GM12865 (cell line): ENCODE measurements around the gene BEND6.

Experiments used
- DNase-seq: peaks from one replicate; pipeline ENCODE4 v3.0.0; 2010; ENCODE audit warnings: low read depth
- H3K4me3 ChIP-seq: 2 replicates; pipeline ENCODE4 v1.5.1; 2011; ENCODE audit warnings: mild to moderate bottlenecking, low read depth, low read length, control low read depth
- TF ChIP-seq, protein P1 (sequence below): IDR thresholded peaks from 2 replicates; pipeline ENCODE4 v1.5.1; 2011; ENCODE audit warnings: low read length, control low read depth, low read depth, inconsistent platforms; ENCODE audit not compliant: insufficient read depth; ENCODE audit errors: missing control alignments

BEND6 gene

DNA sequence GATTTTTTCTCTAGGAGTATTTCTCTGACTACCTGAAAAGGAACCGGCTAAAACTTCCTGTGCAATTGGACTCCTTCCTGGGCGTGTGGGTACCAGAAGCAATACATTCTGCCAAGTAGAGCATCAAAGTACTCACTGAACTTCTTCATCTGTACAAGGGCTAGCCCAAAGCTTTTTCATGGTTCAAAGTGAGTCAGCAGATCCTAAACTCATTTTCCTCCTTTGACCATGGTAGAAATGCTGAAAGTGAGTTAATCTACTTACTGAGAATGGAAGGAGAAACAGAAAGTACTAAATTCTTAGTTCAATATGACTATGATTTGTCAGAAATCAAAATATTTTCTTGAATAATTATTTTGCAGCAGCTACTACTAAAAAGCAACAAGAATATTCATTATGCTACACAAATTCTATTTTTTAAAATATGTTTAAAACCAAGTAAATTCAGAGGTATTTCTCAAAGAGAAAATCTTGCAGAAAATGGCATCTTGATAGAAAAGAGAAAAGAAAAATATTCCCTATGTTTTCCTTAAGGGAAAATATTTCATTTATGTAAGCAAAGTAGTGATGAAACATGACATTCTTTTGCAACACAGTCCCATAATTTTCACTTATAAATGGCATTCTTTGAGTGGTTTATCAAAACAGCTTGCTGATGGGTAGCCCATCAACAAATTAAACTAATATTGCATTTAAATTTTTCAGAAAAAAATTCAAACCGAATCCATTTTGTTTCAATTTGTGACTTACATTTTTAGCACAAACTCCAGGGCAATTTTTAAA lies 3.7 kb upstream of the BEND6 start:
- TF ChIP-seq, protein P1, sequence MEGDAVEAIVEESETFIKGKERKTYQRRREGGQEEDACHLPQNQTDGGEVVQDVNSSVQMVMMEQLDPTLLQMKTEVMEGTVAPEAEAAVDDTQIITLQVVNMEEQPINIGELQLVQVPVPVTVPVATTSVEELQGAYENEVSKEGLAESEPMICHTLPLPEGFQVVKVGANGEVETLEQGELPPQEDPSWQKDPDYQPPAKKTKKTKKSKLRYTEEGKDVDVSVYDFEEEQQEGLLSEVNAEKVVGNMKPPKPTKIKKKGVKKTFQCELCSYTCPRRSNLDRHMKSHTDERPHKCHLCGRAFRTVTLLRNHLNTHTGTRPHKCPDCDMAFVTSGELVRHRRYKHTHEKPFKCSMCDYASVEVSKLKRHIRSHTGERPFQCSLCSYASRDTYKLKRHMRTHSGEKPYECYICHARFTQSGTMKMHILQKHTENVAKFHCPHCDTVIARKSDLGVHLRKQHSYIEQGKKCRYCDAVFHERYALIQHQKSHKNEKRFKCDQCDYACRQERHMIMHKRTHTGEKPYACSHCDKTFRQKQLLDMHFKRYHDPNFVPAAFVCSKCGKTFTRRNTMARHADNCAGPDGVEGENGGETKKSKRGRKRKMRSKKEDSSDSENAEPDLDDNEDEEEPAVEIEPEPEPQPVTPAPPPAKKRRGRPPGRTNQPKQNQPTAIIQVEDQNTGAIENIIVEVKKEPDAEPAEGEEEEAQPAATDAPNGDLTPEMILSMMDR = no peak
- H3K4me3 ChIP-seq = no peak overlapping the region
- peak; percentile 62 for DNase-seq

DNA sequence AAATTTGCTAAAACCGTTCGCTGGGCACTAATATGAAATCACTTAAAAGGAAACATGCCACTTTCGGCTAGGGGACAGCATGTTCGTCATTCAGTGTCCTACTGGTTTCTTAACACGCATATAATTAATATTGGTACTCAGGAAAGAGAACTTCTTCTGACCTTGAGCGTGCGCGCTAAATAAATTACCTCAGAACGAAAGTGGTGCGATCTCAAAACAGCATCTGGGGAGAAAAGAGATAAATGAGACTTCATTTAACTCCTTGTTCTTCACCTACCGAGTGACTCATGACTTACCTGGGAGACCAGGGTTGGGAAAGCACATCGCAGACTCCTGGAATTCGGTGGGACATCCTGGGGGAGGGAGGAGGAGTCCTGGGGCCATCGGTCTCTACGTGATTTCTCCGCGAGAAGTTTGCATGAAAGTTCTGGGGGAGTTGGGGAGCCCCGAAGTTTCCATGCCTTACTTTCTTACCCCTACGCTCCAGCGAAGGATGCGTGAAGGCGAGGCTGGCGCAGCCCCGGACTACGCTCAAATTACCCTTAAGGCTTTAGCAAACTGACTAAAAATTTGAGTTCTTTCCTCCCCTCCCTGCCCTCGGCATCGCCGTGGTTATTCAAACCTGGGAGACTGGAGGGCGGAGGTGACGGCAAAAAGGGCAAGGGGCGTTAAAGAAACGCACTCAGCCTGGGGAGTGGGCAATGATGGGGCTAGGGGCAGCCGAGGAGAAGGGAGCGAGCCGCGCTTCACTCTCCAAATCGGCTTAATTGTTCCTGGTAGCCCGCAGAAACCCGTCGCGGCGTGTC lies 1.1 kb upstream of the BEND6 start:
- DNase-seq = peak; percentile 75
- H3K4me3 ChIP-seq = peak overlapping the region; percentile 64
- TF ChIP-seq, protein P1 = no peak

DNA sequence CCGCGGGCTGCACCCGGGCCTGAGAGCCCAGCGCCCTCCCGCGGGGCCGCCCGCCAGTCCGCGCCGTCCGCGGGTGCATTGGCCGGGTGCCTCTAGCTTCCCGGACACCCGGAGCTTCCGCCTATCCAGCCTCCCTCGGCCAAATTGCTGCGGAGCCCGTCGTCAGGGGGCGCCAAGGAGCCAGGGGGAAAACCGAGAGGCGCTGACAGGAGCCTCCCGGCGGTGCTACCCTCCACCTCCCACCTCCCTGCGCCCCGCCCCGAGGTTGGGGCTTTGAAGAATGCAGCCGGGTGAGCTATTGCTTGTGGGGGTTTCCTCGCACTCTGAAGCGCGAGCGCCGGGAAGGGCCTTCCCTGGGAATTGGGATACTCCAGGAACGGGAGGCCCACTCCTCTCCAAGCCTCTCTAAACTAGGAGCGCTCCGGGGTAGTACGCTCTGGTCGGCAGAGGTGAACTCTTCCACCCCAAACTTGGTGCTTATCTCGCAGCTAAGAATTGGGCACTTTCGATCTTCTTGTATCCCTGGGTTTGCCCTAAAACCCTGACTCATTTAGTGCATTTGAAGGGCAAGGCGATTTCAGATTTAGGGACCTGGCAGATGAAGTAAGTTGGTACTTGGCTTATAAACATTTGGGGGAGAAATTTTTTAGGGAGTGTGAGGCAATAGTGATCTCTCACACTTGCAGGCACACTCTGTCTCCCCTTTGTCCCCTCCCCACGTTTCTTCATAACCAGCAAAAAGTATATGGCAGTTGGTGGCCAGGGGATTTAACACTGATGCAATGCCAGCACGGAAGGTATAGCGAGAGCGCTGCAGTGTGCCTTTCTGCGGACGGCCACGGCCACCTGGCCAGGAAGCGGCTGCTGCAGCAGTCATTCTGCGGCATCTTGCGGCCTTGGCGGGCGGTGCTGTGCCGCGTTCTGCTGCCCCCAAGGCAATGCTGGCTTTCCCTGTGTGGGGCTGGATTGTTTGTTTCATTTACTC lies 556 bp downstream of the BEND6 start:
- H3K4me3 ChIP-seq = peak overlapping the region; percentile 64
- DNase-seq = peak; percentile 95
- TF ChIP-seq, protein P1 = peak; percentile 77

DNA sequence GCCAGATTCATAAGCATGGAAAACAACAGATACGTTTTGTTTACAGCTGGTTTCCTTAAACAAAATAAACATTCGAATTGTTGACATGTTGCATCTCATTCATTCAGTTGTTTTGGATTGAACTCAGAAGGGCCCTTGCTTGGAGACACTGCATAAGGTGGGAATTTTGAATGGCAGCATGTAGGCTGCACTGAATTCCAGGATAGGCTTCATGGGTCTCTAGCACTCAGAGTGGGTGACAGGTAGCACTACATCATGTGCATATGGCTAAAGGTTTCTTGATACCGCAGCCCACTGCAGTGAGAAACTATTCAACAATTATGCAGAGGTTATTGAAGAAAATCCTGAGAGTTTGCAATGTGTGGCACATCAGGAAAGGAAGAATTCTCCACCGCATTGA lies 1.6 kb downstream of the BEND6 start:
- DNase-seq = no peak
- H3K4me3 ChIP-seq = no peak overlapping the region
- TF ChIP-seq, protein P1 = no peak

DNA sequence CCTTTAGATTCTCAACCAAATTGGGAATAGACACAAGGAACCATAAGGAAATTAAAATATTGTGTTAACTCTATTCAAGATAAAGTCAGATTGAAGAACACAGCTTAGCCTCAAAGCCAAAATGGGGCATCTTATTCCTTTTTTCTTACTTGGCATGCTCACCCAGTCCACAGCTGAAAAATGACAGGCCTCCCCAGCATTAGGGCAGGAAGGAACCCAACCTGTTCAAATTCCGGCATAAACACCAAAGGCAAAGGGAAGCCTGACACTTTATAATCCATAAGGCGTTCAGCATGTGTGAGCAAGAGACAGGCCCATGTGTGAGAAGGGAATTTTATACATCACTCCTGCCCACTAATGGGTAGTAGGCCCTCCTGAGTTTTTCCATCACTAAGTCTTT lies 2.9 kb downstream of the BEND6 start:
- TF ChIP-seq, protein P1 = no peak
- no peak for DNase-seq
- no peak overlapping the region for H3K4me3 ChIP-seq

DNA sequence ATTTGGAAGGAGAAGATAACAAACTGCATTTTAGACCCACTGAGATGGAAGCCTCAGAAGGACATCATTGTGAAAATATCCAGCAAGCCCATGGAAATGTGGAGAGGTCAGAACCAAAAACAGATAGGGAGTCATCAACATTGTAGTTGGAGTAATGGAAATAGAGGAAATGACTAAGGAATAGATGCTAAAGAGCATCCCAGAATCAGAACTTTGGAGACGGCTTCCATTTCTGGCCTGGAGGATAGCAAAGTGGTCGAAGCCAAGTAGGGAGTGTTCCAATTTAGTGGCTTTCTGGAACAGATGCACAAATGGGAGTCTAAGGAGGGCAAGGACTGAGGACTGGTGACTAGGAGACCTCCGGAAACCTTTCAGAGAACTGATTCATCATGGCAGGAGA lies 3.6 kb downstream of the BEND6 start:
- DNase-seq = no peak
- no peak overlapping the region for H3K4me3 ChIP-seq
- TF ChIP-seq, protein P1 = no peak
